Measurements from ENCODE around the gene RAD51B.

The RAD51B gene

GRCh38 chr14:68401855-68402254 is 582.3 kb downstream of the RAD51B start:
- DNase-seq (ENCODE audit: low spot score): peak; percentile 61
- TF ChIP-seq CTCF (IDR thresholded peaks at IDR 0.05; ENCODE audit: extremely low read depth, missing control alignments): no peak

GRCh38 chr14:68402525-68403101 is 583.0 kb downstream of the RAD51B start:
- no peak for TF ChIP-seq CTCF (IDR thresholded peaks at IDR 0.05; ENCODE audit: extremely low read depth, missing control alignments)

GRCh38 chr14:68403191-68404145 is 583.9 kb downstream of the RAD51B start:
- TF ChIP-seq CTCF (IDR thresholded peaks at IDR 0.05; ENCODE audit: extremely low read depth, missing control alignments): no peak
- no peak for DNase-seq (ENCODE audit: low spot score)

More at GRCh38 chr14:68402525-68403101, 583.0 kb downstream of the RAD51B start:
- no peak for DNase-seq (ENCODE audit: low spot score)

- DNase-seq (ENCODE audit: low spot score): no peak
- no peak for TF ChIP-seq CTCF (IDR thresholded peaks at IDR 0.05; ENCODE audit: extremely low read depth, missing control alignments)
Observed at GRCh38 chr14:68404146-68404527, 584.6 kb downstream of the RAD51B start.

- no peak for TF ChIP-seq CTCF (IDR thresholded peaks at IDR 0.05; ENCODE audit: extremely low read depth, missing control alignments)
- DNase-seq (ENCODE audit: low spot score): no peak
Observed at GRCh38 chr14:68404652-68405183, 585.1 kb downstream of the RAD51B start.

GRCh38 chr14:68405961-68406360 is 586.4 kb downstream of the RAD51B start:
- no peak for TF ChIP-seq CTCF (IDR thresholded peaks at IDR 0.05; ENCODE audit: extremely low read depth, missing control alignments)
- DNase-seq (ENCODE audit: low spot score): no peak

- no peak for TF ChIP-seq CTCF (IDR thresholded peaks at IDR 0.05; ENCODE audit: extremely low read depth, missing control alignments)
- no peak for DNase-seq (ENCODE audit: low spot score)
Observed at GRCh38 chr14:68407285-68407684, 587.7 kb downstream of the RAD51B start.

Data from GM20000 (cell line).